NCI-H774 (cell line): ENCODE results near the gene NFE2L1.
"Not testable (repeated sequence)": the region's sequence is repeated elsewhere in the genome, so short reads cannot be mapped to it uniquely, and the experiment has no call there.

ENCODE experiments used
- DNase-seq: peaks from one replicate; lab custom pipeline; 2025; lab: John Stamatoyannopoulos, UW

The NFE2L1 gene

GRCh38 chr17:48047741-48048383 lies at the start of gene NFE2L1:
TSS of gene NFE2L1 (plus strand) at chr17:48048359. CDS start at chr17:48051119, 2,760 bp downstream.
- peak; percentile 100 for DNase-seq

GRCh38 chr17:47999582-47999981 lies 48.6 kb upstream of the NFE2L1 start:
- DNase-seq = no peak

GRCh38 chr17:48001197-48001596 lies 47.0 kb upstream of the NFE2L1 start:
- DNase-seq = no peak

- DNase-seq = not testable (repeated sequence)
Observed at GRCh38 chr17:48001657-48002056, 46.5 kb upstream of the NFE2L1 start.

- peak; percentile 27 for DNase-seq
Observed at GRCh38 chr17:48002266-48002915, 45.8 kb upstream of the NFE2L1 start.

- no peak for DNase-seq
Observed at GRCh38 chr17:48002916-48003416, 45.2 kb upstream of the NFE2L1 start.

- DNase-seq = peak; percentile 73
Observed at GRCh38 chr17:48003417-48004151, 44.6 kb upstream of the NFE2L1 start.

- DNase-seq = no peak
Observed at GRCh38 chr17:48004983-48005382, 43.2 kb upstream of the NFE2L1 start.

GRCh38 chr17:48006936-48007709 lies 41.0 kb upstream of the NFE2L1 start:
- no peak for DNase-seq

GRCh38 chr17:48010193-48010592 lies 38.0 kb upstream of the NFE2L1 start:
- DNase-seq = no peak

GRCh38 chr17:48011405-48012150 lies 36.6 kb upstream of the NFE2L1 start:
- DNase-seq = peak; percentile 44

- peak; percentile 90 for DNase-seq
Observed at GRCh38 chr17:48012151-48012520, 36.0 kb upstream of the NFE2L1 start.

- no peak for DNase-seq
Observed at GRCh38 chr17:48012654-48013053, 35.5 kb upstream of the NFE2L1 start.

- no peak for DNase-seq
Observed at GRCh38 chr17:48013876-48014594, 34.1 kb upstream of the NFE2L1 start.

- no peak for DNase-seq
Observed at GRCh38 chr17:48014595-48015111, 33.5 kb upstream of the NFE2L1 start.

GRCh38 chr17:48016112-48016511 lies 32.0 kb upstream of the NFE2L1 start:
- no peak for DNase-seq

GRCh38 chr17:48017817-48018158 lies 30.4 kb upstream of the NFE2L1 start:
- DNase-seq = not testable (repeated sequence)

- no peak for DNase-seq
Observed at GRCh38 chr17:48021934-48022333, 26.2 kb upstream of the NFE2L1 start.

- DNase-seq = peak; percentile 62
Observed at GRCh38 chr17:48022901-48023300, 25.3 kb upstream of the NFE2L1 start.

- DNase-seq = peak; percentile 94
Observed at GRCh38 chr17:48023400-48024148, 24.6 kb upstream of the NFE2L1 start.
